Esophagus squamous epithelium (tissue), 4 donors: ENCODE results near the gene PTPRJ.

Experiments used
- CTCF ChIP-seq, 6 experiments: fragments of 450-650 bp in 4 of 6; fragments of 200-600 bp in 2 of 6; sonication (generic) in 2 of 6; IDR thresholded peaks; one replicate each; pipeline ENCODE4 v1.5.1; 2016 to 2019; ENCODE audit warnings: antibody characterized with exemption in 6 of 6, mild to moderate bottlenecking in 4 of 6, moderate library complexity in 4 of 6
- POLR2A ChIP-seq, 4 donors: fragments of 450-650 bp; IDR thresholded peaks; one replicate each; pipeline ENCODE4 v1.6.1; 2017; ENCODE audit warnings: antibody characterized with exemption in 4 of 4, mild to moderate bottlenecking in 4 of 4, moderate library complexity in 3 of 4

- TF ChIP-seq CTCF (IDR thresholded peaks at IDR 0.05) (no peak), POLR2A (IDR thresholded peaks at IDR 0.05) (no peak)
These were observed 144.5 kb downstream of the PTPRJ start for GRCh38 chr11:48124880-48125279.
